ENCODE data around the gene ARSB.
A peak's percentile ranks its signal among the peaks of the same experiment; 100 is the strongest.

Gene ARSB

GRCh38 chr5:78808818-78809217, 176.3 kb downstream of the ARSB start:
- no peak for DNase-seq (ENCODE audit: low read depth)
- TF ChIP-seq, protein P1, sequence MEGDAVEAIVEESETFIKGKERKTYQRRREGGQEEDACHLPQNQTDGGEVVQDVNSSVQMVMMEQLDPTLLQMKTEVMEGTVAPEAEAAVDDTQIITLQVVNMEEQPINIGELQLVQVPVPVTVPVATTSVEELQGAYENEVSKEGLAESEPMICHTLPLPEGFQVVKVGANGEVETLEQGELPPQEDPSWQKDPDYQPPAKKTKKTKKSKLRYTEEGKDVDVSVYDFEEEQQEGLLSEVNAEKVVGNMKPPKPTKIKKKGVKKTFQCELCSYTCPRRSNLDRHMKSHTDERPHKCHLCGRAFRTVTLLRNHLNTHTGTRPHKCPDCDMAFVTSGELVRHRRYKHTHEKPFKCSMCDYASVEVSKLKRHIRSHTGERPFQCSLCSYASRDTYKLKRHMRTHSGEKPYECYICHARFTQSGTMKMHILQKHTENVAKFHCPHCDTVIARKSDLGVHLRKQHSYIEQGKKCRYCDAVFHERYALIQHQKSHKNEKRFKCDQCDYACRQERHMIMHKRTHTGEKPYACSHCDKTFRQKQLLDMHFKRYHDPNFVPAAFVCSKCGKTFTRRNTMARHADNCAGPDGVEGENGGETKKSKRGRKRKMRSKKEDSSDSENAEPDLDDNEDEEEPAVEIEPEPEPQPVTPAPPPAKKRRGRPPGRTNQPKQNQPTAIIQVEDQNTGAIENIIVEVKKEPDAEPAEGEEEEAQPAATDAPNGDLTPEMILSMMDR (IDR thresholded peaks at IDR 0.05; ENCODE audit: control insufficient read depth, insufficient read depth, low read depth, low read length, missing control alignments), result no peak
- no peak overlapping the region for H3K4me3 ChIP-seq (ENCODE audit: control insufficient read depth, low read depth, low read length)

- DNase-seq (ENCODE audit: low read depth), result no peak
- H3K4me3 ChIP-seq (ENCODE audit: control insufficient read depth, low read depth, low read length), result no peak overlapping the region
- TF ChIP-seq, protein P1 (IDR thresholded peaks at IDR 0.05; ENCODE audit: control insufficient read depth, insufficient read depth, low read depth, low read length, missing control alignments), result no peak
These were observed 176.7 kb downstream of the ARSB start for GRCh38 chr5:78808380-78808779.

GRCh38 chr5:78806544-78806943, 178.6 kb downstream of the ARSB start:
- H3K4me3 ChIP-seq (ENCODE audit: control insufficient read depth, low read depth, low read length), result no peak overlapping the region
- TF ChIP-seq, protein P1 (IDR thresholded peaks at IDR 0.05; ENCODE audit: control insufficient read depth, insufficient read depth, low read depth, low read length, missing control alignments), result no peak
- peak; percentile 58 for DNase-seq (ENCODE audit: low read depth)

DNA sequence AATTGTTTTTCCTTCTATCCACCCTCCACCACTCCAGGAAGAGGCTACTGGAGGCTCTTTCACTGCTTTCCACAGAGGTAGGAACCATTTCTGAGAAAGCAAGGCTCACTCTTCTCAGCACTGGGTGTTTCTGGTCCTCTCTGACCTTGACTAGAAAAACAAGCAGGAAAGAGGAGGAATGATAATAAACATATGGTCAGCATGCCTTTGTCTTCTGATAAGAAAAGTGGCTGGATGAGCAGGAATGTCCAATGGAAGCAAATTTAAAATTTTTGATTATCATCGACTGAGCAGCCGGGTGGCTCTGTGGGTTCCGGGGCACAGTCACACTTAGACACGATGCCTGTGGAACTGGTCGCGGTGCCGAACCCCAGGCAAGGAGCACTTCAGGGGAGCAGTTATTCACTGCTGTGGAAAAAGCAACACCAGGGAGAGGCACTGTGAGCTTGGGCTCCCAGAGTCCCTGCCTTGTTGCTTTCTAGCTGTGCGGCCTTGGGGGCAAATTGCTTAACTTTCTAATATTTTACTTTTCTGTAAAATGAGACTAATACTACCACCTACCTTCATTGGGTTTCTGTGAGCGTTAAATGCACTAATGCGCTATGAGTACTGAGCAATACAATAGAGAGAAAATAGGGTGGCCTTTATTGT, 179.5 kb downstream of the ARSB start:
- no peak for DNase-seq (ENCODE audit: low read depth)
- TF ChIP-seq, protein P1 (IDR thresholded peaks at IDR 0.05; ENCODE audit: control insufficient read depth, insufficient read depth, low read depth, low read length, missing control alignments), result no peak
- no peak overlapping the region for H3K4me3 ChIP-seq (ENCODE audit: control insufficient read depth, low read depth, low read length)

GRCh38 chr5:78804995-78805394, 180.1 kb downstream of the ARSB start:
- TF ChIP-seq, protein P1 (IDR thresholded peaks at IDR 0.05; ENCODE audit: control insufficient read depth, insufficient read depth, low read depth, low read length, missing control alignments), result no peak
- no peak for DNase-seq (ENCODE audit: low read depth)
- no peak overlapping the region for H3K4me3 ChIP-seq (ENCODE audit: control insufficient read depth, low read depth, low read length)

DNA sequence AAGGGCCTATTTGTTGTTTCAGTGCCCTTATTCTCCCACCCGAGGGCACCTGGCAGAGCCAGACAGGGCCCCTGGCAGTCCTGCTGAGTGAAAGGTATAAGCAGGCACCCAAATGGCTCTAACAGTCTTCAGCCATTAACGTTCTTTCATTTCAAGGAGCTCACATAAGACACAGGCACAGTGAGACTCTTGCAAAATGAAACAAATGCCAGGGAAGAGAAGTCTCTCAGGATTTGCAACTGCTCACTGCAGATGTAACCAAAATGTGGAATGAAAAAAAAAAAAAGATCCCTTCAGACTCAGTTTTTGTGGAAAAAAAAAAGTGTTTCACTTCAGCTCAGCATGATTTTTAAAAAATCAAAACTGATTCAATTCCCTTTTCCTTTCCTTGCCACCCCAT, 181.2 kb downstream of the ARSB start:
- TF ChIP-seq, protein P1 (IDR thresholded peaks at IDR 0.05; ENCODE audit: control insufficient read depth, insufficient read depth, low read depth, low read length, missing control alignments), result no peak
- H3K4me3 ChIP-seq (ENCODE audit: control insufficient read depth, low read depth, low read length), result no peak overlapping the region
- no peak for DNase-seq (ENCODE audit: low read depth)

Data from AG09309 (cell line).